ENCODE measurements around the gene DENND4A. TPM values are rescaled to one million over a fixed set of nuclear protein-coding genes. Genes with fewer than 3 reads are reported as not detected.

The DENND4A gene
- total RNA-seq, 1 donor from 2014 or later, result 8.5 TPM

DNA sequence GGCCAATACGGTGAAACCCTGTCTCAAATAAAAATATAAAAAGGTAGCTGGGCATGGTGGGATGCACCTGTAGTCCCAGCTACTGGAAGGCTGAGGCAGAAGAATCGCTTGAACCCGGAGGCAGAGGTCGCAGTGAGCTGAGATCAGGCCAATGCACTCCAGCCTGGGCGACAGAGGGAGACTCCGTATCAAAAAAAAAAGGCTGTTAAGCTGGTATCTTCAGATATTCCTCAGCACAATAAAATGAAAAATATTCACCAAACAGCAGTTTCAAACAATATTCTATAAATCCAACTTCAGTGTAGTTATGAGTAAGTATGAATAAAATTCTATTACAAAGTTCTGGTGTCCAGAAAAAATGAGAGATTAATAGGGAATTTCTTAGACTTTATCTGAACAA, 14.2 kb downstream of the DENND4A start:
- no peak for DNase-seq (ENCODE audit: low read depth)
- H3K27me3 ChIP-seq (ENCODE audit: control insufficient read depth, insufficient read depth, low read length), result no peaks in the 10 kb centered on the region
- no peak overlapping the region for H3K4me3 ChIP-seq (ENCODE audit: low read depth, low read length)
- no peaks in the 10 kb centered on the region for H3K36me3 ChIP-seq (ENCODE audit: control insufficient read depth, insufficient read depth, low read length)
- TF ChIP-seq, protein P1, sequence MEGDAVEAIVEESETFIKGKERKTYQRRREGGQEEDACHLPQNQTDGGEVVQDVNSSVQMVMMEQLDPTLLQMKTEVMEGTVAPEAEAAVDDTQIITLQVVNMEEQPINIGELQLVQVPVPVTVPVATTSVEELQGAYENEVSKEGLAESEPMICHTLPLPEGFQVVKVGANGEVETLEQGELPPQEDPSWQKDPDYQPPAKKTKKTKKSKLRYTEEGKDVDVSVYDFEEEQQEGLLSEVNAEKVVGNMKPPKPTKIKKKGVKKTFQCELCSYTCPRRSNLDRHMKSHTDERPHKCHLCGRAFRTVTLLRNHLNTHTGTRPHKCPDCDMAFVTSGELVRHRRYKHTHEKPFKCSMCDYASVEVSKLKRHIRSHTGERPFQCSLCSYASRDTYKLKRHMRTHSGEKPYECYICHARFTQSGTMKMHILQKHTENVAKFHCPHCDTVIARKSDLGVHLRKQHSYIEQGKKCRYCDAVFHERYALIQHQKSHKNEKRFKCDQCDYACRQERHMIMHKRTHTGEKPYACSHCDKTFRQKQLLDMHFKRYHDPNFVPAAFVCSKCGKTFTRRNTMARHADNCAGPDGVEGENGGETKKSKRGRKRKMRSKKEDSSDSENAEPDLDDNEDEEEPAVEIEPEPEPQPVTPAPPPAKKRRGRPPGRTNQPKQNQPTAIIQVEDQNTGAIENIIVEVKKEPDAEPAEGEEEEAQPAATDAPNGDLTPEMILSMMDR (IDR thresholded peaks at IDR 0.05; ENCODE audit: insufficient read depth, low read length, poor library complexity, severe bottlenecking), result no peak

DNA sequence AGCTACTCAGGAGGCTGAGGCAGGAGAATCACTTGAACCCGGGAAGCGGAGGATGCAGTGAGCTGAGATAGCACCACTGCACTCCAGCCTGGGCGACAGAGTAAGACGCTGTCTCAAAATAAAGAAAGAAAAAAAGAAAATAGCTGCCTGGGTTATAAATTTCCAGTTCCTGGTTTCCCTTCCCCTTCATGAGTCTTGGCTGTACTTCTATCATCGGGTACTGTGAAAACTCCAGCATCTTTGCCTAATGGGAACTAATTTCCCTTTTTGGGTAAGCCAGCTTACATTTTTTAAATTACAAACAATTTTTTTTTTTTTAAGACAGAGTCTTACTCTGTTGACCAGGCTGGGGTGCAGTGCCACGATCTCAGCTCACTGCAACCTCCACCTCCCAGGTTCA, 15.0 kb downstream of the DENND4A start:
- no peaks in the 10 kb centered on the region for H3K36me3 ChIP-seq (ENCODE audit: control insufficient read depth, insufficient read depth, low read length)
- H3K4me3 ChIP-seq (ENCODE audit: low read depth, low read length), result no peak overlapping the region
- no peak for DNase-seq (ENCODE audit: low read depth)
- H3K27me3 ChIP-seq (ENCODE audit: control insufficient read depth, insufficient read depth, low read length), result no peaks in the 10 kb centered on the region
- TF ChIP-seq, protein P1 (IDR thresholded peaks at IDR 0.05; ENCODE audit: insufficient read depth, low read length, poor library complexity, severe bottlenecking), result no peak

DNA sequence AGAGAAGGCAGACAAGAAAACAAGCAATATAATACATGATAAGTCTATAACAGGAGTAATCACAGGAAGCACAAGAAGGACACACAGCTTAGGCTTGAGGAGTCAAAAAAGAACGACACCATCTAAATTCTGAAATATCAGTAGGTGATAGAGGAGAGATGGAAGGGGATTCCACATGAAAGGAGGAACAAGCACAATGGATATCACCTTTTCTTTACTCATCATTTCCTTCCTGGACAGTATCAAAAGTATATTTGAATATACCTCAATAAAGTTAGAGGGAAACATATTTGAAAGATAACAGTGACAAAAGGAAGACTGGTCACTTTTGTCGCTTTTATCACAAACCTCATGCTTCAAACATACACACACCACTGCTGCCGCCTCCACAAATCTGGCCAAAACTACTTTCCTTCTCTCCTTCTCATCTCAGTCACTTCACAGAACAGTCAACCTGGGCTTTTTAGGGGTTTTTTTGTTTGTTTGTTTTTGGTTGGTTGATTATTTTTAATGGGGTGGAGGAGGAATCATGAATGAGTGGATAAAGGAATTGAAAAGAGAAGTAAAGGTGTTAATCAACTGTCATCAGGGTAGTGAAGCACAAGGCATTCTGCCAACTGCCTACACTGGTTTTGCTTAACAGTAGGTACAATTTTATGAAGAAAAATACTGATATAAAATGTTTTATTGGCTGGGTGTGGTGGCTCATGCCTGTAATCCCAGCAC, 18.5 kb downstream of the DENND4A start:
- no peaks in the 10 kb centered on the region for H3K27me3 ChIP-seq (ENCODE audit: control insufficient read depth, insufficient read depth, low read length)
- TF ChIP-seq, protein P1 (IDR thresholded peaks at IDR 0.05; ENCODE audit: insufficient read depth, low read length, poor library complexity, severe bottlenecking), result no peak
- no peaks in the 10 kb centered on the region for H3K36me3 ChIP-seq (ENCODE audit: control insufficient read depth, insufficient read depth, low read length)
- no peak overlapping the region for H3K4me3 ChIP-seq (ENCODE audit: low read depth, low read length)
- no peak for DNase-seq (ENCODE audit: low read depth)

DNA sequence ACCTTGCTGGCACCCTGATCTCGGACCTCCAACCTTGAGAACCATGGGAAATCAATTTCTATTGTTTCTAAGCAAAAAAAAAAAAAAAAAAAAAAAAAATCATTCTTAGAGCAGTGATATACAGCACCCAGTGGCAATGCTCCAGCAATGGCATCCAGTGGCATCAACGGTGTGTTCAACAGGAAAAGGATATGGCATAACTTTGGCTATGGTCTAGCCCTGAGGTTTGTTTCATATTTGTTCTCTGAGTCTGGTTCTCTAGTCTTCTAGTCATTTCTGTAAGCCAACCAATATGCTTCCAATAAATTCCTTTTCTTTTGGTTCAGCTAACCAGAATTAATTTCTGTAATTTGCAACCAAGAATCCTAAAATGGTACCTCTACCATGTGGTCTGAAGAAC, 19.2 kb downstream of the DENND4A start:
- no peaks in the 10 kb centered on the region for H3K27me3 ChIP-seq (ENCODE audit: control insufficient read depth, insufficient read depth, low read length)
- no peak for DNase-seq (ENCODE audit: low read depth)
- no peaks in the 10 kb centered on the region for H3K36me3 ChIP-seq (ENCODE audit: control insufficient read depth, insufficient read depth, low read length)
- TF ChIP-seq, protein P1 (IDR thresholded peaks at IDR 0.05; ENCODE audit: insufficient read depth, low read length, poor library complexity, severe bottlenecking), result no peak
- no peak overlapping the region for H3K4me3 ChIP-seq (ENCODE audit: low read depth, low read length)

DNA sequence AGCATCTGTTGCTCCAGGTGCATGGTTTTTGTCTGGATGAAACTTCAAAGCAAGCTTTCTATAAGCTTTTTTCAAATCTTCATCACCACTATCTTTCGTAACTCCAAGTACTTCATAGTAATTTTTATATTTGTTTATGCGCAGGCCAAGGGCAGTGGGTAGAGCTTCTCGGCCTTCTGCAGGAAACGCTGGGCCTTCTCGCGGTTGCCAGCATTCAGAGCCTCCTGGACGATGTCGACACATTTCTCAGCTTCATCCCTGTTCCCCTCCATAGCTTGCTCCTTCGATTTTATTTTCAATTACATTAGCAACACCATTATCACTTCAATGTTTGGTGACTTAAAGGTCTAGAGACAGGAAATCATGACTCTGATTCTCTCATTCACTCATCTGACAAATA, 20.2 kb downstream of the DENND4A start:
- TF ChIP-seq, protein P1 (IDR thresholded peaks at IDR 0.05; ENCODE audit: insufficient read depth, low read length, poor library complexity, severe bottlenecking), result no peak
- no peak overlapping the region for H3K4me3 ChIP-seq (ENCODE audit: low read depth, low read length)
- DNase-seq (ENCODE audit: low read depth), result no peak
- no peaks in the 10 kb centered on the region for H3K27me3 ChIP-seq (ENCODE audit: control insufficient read depth, insufficient read depth, low read length)
- no peaks in the 10 kb centered on the region for H3K36me3 ChIP-seq (ENCODE audit: control insufficient read depth, insufficient read depth, low read length)

DNA sequence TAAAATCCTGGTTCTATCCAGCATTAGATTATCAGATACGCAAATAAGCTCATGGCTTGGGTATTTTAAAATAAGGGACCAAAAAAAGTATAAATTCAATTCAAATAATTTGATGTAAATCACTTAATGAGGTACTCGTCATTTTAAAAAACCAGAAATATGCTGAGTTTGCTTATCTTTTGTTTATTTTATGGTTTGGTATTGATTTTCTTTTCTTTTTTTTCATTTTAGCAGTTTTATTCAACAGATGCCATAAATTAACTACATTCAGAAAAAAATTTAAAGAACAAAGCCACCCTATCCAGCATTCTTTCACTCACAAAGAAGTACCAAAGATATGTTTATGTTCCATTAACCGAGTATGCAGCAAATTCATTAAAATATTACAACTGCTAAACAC, 22.6 kb downstream of the DENND4A start:
- TF ChIP-seq, protein P1 (IDR thresholded peaks at IDR 0.05; ENCODE audit: insufficient read depth, low read length, poor library complexity, severe bottlenecking), result no peak
- Histone ChIP-seq H3K36me3 (ENCODE audit: control insufficient read depth, insufficient read depth, low read length) (no peaks in the 10 kb centered on the region), H3K27me3 (ENCODE audit: control insufficient read depth, insufficient read depth, low read length) (no peaks in the 10 kb centered on the region), H3K4me3 (ENCODE audit: low read depth, low read length) (no peak overlapping the region)
- DNase-seq (ENCODE audit: low read depth), result no peak
